NCI-H446 (cell line): ENCODE measurements around the gene CCDC178.

Experiments
- DNase-seq, 2 experiments: peaks; one replicate each; lab custom pipeline; 2025; lab: John Stamatoyannopoulos, UW

CCDC178 gene

GRCh38 chr18:32911660-32912284, 528.7 kb downstream of the CCDC178 start:
- no peak for DNase-seq

- no peak for DNase-seq
Observed at GRCh38 chr18:32910694-32911296, 529.7 kb downstream of the CCDC178 start.

GRCh38 chr18:32909798-32910561, 530.5 kb downstream of the CCDC178 start:
- no peak for DNase-seq

- DNase-seq: no peak
Observed at GRCh38 chr18:32908424-32908805, 532.1 kb downstream of the CCDC178 start.

- no peak for DNase-seq
Observed at GRCh38 chr18:32907648-32908423, 532.7 kb downstream of the CCDC178 start.

- DNase-seq: no peak
Observed at GRCh38 chr18:32907311-32907585, 533.3 kb downstream of the CCDC178 start.

- DNase-seq: no peak
Observed at GRCh38 chr18:32906506-32907310, 533.8 kb downstream of the CCDC178 start.

- DNase-seq: no peak
Observed at GRCh38 chr18:32905651-32906050, 534.9 kb downstream of the CCDC178 start.

- DNase-seq: no peak
Observed at GRCh38 chr18:32902568-32903330, 537.8 kb downstream of the CCDC178 start.

GRCh38 chr18:32899819-32900218, 540.7 kb downstream of the CCDC178 start:
- DNase-seq: no peak

GRCh38 chr18:32896776-32897547, 543.6 kb downstream of the CCDC178 start:
- DNase-seq: no peak

- DNase-seq: no peak
Observed at GRCh38 chr18:32893915-32894314, 546.6 kb downstream of the CCDC178 start.

- no peak for DNase-seq
Observed at GRCh38 chr18:32891797-32892196, 548.7 kb downstream of the CCDC178 start.

- no peak for DNase-seq
Observed at GRCh38 chr18:32891130-32891529, 549.4 kb downstream of the CCDC178 start.

GRCh38 chr18:32889615-32890593, 550.6 kb downstream of the CCDC178 start:
- no peak for DNase-seq

GRCh38 chr18:32888306-32888705, 552.2 kb downstream of the CCDC178 start:
- DNase-seq: no peak
